Measurements from ENCODE around the gene PCDHB6.
"Not testable (repeated sequence)": the region's sequence is repeated elsewhere in the genome, so short reads cannot be mapped to it uniquely, and the experiment has no call there.

PCDHB6 gene

DNA sequence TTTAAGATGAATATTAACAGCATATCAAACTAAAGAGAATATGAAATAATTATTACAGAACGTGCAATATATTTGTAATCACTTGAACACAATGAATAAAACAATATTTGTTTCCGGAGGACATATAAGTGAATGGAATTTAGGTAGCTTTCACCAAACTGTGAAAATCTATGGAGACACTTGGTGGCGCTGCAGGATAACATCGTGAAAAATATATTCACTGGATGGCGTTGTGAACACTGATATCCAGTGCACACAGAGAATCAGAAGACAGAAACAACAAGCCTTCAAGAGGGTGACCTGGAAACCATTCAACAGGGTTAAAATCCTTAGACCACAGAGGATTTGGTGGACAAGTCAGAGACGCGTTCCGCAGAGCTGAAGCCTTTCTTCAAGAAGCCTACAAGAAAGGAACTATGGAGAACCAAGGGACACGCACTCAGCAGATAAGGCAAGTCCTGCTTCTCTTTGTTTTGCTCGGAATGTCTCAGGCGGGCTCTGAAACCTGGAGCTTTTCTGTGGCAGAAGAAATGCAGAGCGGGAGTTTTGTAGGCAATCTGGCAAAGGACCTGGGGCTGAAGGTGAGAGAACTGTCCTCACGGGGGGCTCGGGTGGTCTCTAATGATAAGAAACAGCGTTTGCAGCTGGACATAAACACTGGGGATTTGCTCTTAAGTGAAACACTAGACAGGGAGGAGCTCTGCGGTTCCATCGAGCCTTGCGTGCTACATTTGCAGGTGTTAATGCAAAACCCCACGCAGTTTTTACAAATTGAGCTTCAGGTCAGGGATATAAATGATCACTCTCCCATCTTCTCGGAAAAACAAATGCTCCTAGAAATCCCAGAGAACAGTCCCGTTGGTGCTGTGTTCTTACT lies 49.7 kb downstream of the PCDHB6 start, which contains the start of gene PCDHB11:
Gene PCDHB11 (plus strand): TSS at position 269 of the 877 bp plus-strand sequence. CDS start 148 bp downstream, at position 417.
- H3K9me3 ChIP-seq (ENCODE audit: low read length), result peaks cover 3% of the 10 kb centered on the region
- no peaks in the 10 kb centered on the region for H3K36me3 ChIP-seq (ENCODE audit: insufficient read depth, low read length)
- no peaks in the 10 kb centered on the region for H3K27me3 ChIP-seq (ENCODE audit: insufficient read depth, low read length)
- H3K9ac ChIP-seq (ENCODE audit: low read length), result no peak within 1 kb of the TSS
- peak within 1 kb of the TSS; percentile 7 for H3K4me3 ChIP-seq (ENCODE audit: low read depth, low read length, poor library complexity, severe bottlenecking)
- H4K20me1 ChIP-seq (ENCODE audit: insufficient read depth, low read length), result no peaks in the 10 kb centered on the region
- TF ChIP-seq EZH2 (IDR thresholded peaks at IDR 0.05; ENCODE audit: borderline replicate concordance, low read length), result no peak
- TF ChIP-seq, protein P1, sequence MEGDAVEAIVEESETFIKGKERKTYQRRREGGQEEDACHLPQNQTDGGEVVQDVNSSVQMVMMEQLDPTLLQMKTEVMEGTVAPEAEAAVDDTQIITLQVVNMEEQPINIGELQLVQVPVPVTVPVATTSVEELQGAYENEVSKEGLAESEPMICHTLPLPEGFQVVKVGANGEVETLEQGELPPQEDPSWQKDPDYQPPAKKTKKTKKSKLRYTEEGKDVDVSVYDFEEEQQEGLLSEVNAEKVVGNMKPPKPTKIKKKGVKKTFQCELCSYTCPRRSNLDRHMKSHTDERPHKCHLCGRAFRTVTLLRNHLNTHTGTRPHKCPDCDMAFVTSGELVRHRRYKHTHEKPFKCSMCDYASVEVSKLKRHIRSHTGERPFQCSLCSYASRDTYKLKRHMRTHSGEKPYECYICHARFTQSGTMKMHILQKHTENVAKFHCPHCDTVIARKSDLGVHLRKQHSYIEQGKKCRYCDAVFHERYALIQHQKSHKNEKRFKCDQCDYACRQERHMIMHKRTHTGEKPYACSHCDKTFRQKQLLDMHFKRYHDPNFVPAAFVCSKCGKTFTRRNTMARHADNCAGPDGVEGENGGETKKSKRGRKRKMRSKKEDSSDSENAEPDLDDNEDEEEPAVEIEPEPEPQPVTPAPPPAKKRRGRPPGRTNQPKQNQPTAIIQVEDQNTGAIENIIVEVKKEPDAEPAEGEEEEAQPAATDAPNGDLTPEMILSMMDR (IDR thresholded peaks at IDR 0.05; ENCODE audit: low read length), result peak; percentile 58; the same call in 1 of the 2 replicates
- peak within 1 kb of the TSS; percentile 51 for H3K4me2 ChIP-seq (ENCODE audit: low read length)
- no peaks in the 10 kb centered on the region for H3K4me1 ChIP-seq (ENCODE audit: insufficient read depth, low read length, severe bottlenecking)
- no peak within 1 kb of the TSS for H3K27ac ChIP-seq (ENCODE audit: low read depth, low read length, poor library complexity, severe bottlenecking)
- H3F3A ChIP-seq (ENCODE audit: insufficient read depth, low read length), result no peaks in the 10 kb centered on the region
- no peak within 1 kb of the TSS; the same call in 1 of the 2 replicates for H2AFZ ChIP-seq (ENCODE audit: low read length)
- no peaks in the 10 kb centered on the region for H3K9me2 ChIP-seq (ENCODE audit: low read depth, low read length)
- no peaks in the 10 kb centered on the region for H3K79me2 ChIP-seq (ENCODE audit: insufficient read depth, low read length)

DNA sequence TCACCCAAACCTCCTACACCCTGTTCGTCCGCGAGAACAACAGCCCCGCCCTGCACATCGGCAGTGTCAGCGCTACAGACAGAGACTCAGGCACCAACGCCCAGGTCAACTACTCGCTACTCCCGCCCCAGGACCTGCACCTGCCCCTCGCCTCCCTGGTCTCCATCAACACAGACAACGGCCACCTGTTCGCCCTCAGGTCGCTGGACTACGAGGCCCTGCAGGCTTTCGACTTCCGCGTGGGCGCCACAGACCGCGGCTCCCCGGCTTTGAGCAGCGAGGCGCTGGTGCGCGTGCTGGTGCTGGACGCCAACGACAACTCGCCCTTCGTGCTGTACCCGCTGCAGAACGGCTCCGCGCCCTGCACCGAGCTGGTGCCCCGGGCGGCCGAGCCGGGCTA lies 51.3 kb downstream of the PCDHB6 start:
- not testable (repeated sequence) for H2AFZ ChIP-seq (ENCODE audit: low read length); H3F3A ChIP-seq (ENCODE audit: insufficient read depth, low read length); H3K27me3 ChIP-seq (ENCODE audit: insufficient read depth, low read length); H3K4me2 ChIP-seq (ENCODE audit: low read length); H3K79me2 ChIP-seq (ENCODE audit: insufficient read depth, low read length); H3K9ac ChIP-seq (ENCODE audit: low read length); H3K9me2 ChIP-seq (ENCODE audit: low read depth, low read length); H4K20me1 ChIP-seq (ENCODE audit: insufficient read depth, low read length); H3K36me3 ChIP-seq (ENCODE audit: insufficient read depth, low read length); H3K4me1 ChIP-seq (ENCODE audit: insufficient read depth, low read length, severe bottlenecking); H3K27ac ChIP-seq (ENCODE audit: low read depth, low read length, poor library complexity, severe bottlenecking); H3K4me3 ChIP-seq (ENCODE audit: low read depth, low read length, poor library complexity, severe bottlenecking); H3K9me3 ChIP-seq (ENCODE audit: low read length)

DNA sequence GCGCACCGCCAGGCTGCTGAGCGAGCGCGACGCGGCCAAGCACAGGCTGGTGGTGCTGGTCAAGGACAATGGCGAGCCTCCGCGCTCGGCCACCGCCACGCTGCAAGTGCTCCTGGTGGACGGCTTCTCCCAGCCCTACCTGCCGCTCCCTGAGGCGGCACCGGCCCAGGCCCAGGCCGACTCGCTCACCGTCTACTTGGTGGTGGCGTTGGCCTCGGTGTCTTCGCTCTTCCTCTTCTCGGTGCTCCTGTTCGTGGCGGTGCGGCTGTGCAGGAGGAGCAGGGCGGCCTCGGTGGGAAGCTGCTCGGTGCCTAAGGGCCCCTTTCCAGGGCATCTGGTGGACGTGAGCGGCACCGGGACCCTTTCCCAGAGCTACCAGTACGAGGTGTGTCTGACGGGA lies 51.8 kb downstream of the PCDHB6 start:
- H3F3A ChIP-seq (ENCODE audit: insufficient read depth, low read length); H3K4me3 ChIP-seq (ENCODE audit: low read depth, low read length, poor library complexity, severe bottlenecking); H3K9me3 ChIP-seq (ENCODE audit: low read length): not testable (repeated sequence)

More for the DNA sequence above, 51.8 kb downstream of the PCDHB6 start:
- not testable (repeated sequence) for H2AFZ ChIP-seq (ENCODE audit: low read length); H3K27ac ChIP-seq (ENCODE audit: low read depth, low read length, poor library complexity, severe bottlenecking); H3K9me2 ChIP-seq (ENCODE audit: low read depth, low read length); H3K36me3 ChIP-seq (ENCODE audit: insufficient read depth, low read length); H4K20me1 ChIP-seq (ENCODE audit: insufficient read depth, low read length); H3K4me2 ChIP-seq (ENCODE audit: low read length); H3K9ac ChIP-seq (ENCODE audit: low read length); H3K79me2 ChIP-seq (ENCODE audit: insufficient read depth, low read length); H3K27me3 ChIP-seq (ENCODE audit: insufficient read depth, low read length); H3K4me1 ChIP-seq (ENCODE audit: insufficient read depth, low read length, severe bottlenecking)

Measured in OCI-LY1 (cell line).